GM23338 (cell line): Measurements from ENCODE around the gene USP19. TPM values are rescaled to one million over a fixed set of nuclear protein-coding genes. Genes with fewer than 3 reads are reported as not detected.

Experiments
- ATAC-seq: fragments of 200-7000 bp; cut with Tn5 transposase; 3 replicates; pipeline ENCODE4 v1.9.1; 2020
- DNase-seq: peaks from one replicate; pipeline ENCODE4 v3.0.0-alpha.2; 2015; ENCODE audit warnings: low spot score
- H2AFZ ChIP-seq: fragments of 200-600 bp; sonication (generic); 2 replicates; pipeline ENCODE4 v1.8.0; 2016; ENCODE audit warnings: antibody characterized with exemption, mild to moderate bottlenecking, moderate library complexity
- H3F3A ChIP-seq: fragments of 200-600 bp; sonication (generic); replicated peaks from 2 replicates; pipeline ENCODE4 v1.8.0; 2017; ENCODE audit warnings: antibody characterized with exemption, mixed run types, low read depth
- H3K27ac ChIP-seq: fragments of 200-600 bp; sonication (generic); 2 replicates; pipeline ENCODE4 v1.6.1; 2016; ENCODE audit warnings: low read depth
- H3K27me3 ChIP-seq: fragments of 200-600 bp; sonication (generic); 2 replicates; pipeline ENCODE4 v1.8.0; 2016; ENCODE audit warnings: mild to moderate bottlenecking, mixed run types, moderate library complexity; ENCODE audit not compliant: insufficient read depth
- H3K36me3 ChIP-seq: fragments of 200-600 bp; sonication (generic); 2 replicates; pipeline ENCODE4 v1.8.0; 2016; ENCODE audit warnings: mild to moderate bottlenecking; ENCODE audit not compliant: insufficient read depth
- H3K4me1 ChIP-seq: fragments of 200-600 bp; sonication (generic); 2 replicates; pipeline ENCODE4 v1.8.0; 2016; ENCODE audit warnings: mild to moderate bottlenecking, moderate library complexity; ENCODE audit not compliant: insufficient read depth
- H3K4me2 ChIP-seq: fragments of 200-600 bp; sonication (generic); 2 replicates; pipeline ENCODE4 v1.7.1; 2017; ENCODE audit warnings: mixed run types
- H3K4me3 ChIP-seq: fragments of 200-600 bp; sonication (generic); 2 replicates; pipeline ENCODE4 v1.6.1; 2016; ENCODE audit warnings: mixed run types
- H3K79me2 ChIP-seq: fragments of 200-600 bp; sonication (generic); replicated peaks from 2 replicates; pipeline ENCODE4 v1.8.0; 2017; ENCODE audit warnings: mild to moderate bottlenecking; ENCODE audit not compliant: insufficient read depth
- H3K9me2 ChIP-seq: fragments of 200-600 bp; sonication (generic); 2 replicates; pipeline ENCODE4 v1.8.0; 2017; ENCODE audit not compliant: insufficient read depth
- H4K20me1 ChIP-seq: fragments of 200-600 bp; sonication (generic); replicated peaks from 2 replicates; pipeline ENCODE4 v1.8.0; 2017; ENCODE audit warnings: mild to moderate bottlenecking; ENCODE audit not compliant: insufficient read depth
- H3K27ac Mint-ChIP-seq: 2 replicates; pipeline ENCODE4 v1.8.0; 2020; ENCODE audit warnings: inconsistent platforms, mild to moderate bottlenecking, moderate library complexity, mixed read lengths
- H3K27me3 Mint-ChIP-seq: 3 replicates; pipeline ENCODE4 v1.8.0; 2022; ENCODE audit warnings: low read depth, mild to moderate bottlenecking, moderate library complexity, mixed read lengths, inconsistent platforms; ENCODE audit not compliant: insufficient read depth, poor library complexity
- H3K36me3 Mint-ChIP-seq: 3 replicates; pipeline ENCODE4 v1.8.0; 2021; ENCODE audit warnings: low read depth, mild to moderate bottlenecking, inconsistent platforms, moderate library complexity, mixed read lengths
- H3K4me1 Mint-ChIP-seq: 3 replicates; pipeline ENCODE4 v1.8.0; 2020; ENCODE audit warnings: mild to moderate bottlenecking, inconsistent platforms, mixed read lengths
- H3K4me3 Mint-ChIP-seq: 3 replicates; pipeline ENCODE4 v1.8.0; 2021; ENCODE audit warnings: moderate library complexity, mild to moderate bottlenecking, inconsistent platforms, mixed read lengths
- H3K9me3 Mint-ChIP-seq: 3 replicates; pipeline ENCODE4 v1.8.0; 2020; ENCODE audit warnings: moderate library complexity, mild to moderate bottlenecking, inconsistent platforms, mixed read lengths
- CREB1 ChIP-seq: fragments of 250-450 bp; sonication (Bioruptor Pico); IDR thresholded peaks from 2 replicates; pipeline ENCODE4 v1.5.0; 2020; ENCODE audit warnings: low read depth, mild to moderate bottlenecking, moderate library complexity
- JUNB ChIP-seq: IDR thresholded peaks from one replicate; pipeline ENCODE4 v1.6.1; 2016; ENCODE audit warnings: antibody characterized with exemption; ENCODE audit not compliant: unreplicated experiment
- NANOG ChIP-seq: IDR thresholded peaks from 2 replicates; pipeline ENCODE4 v1.6.1; 2016; ENCODE audit warnings: antibody characterized with exemption, borderline replicate concordance
- STAT1 ChIP-seq: IDR thresholded peaks from one replicate; pipeline ENCODE4 v1.6.1; 2016; ENCODE audit warnings: antibody characterized with exemption; ENCODE audit not compliant: unreplicated experiment
- ZNF114 ChIP-seq: fragments of 250-450 bp; sonication (Bioruptor Pico); IDR thresholded peaks from 2 replicates; pipeline ENCODE4 v1.5.0; 2020; ENCODE audit warnings: mild to moderate bottlenecking, moderate library complexity
- ZNF331 ChIP-seq: fragments of 250-450 bp; sonication (Bioruptor Pico); IDR thresholded peaks from 2 replicates; pipeline ENCODE4 v1.5.0; 2020; ENCODE audit warnings: low read depth, mild to moderate bottlenecking, moderate library complexity
- polyA plus RNA-seq: library from polyadenylated mRNA; unstranded; fragments of >200 nt; fragmentation: Nextera tagmentation; extraction: Ambion mirVana; gene quantifications from 2 replicates; pipeline ENCODE4 v1.2.1, GENCODE V29; 2016
- total RNA-seq: library from RNA; depleted of rRNA; stranded (reverse); fragments of >200 nt; shearing (Covaris generic); gene quantifications from 2 replicates; pipeline ENCODE4 v1.2.3, GENCODE V29; 2014
- TF ChIP-seq, protein P1 (sequence below): IDR thresholded peaks from 2 replicates; pipeline ENCODE4 v1.6.1; 2016; ENCODE audit warnings: antibody characterized with exemption
- TF ChIP-seq, protein P2 (sequence below): IDR thresholded peaks from one replicate; pipeline ENCODE4 v1.6.1; 2018; ENCODE audit warnings: antibody characterized with exemption; ENCODE audit not compliant: unreplicated experiment
- TF ChIP-seq, protein P3 (sequence below), 2 experiments: fragments of 200-600 bp in 1 of 2; sonication (generic) in 1 of 2; conservative IDR thresholded peaks; 2 replicates each; pipeline versions ENCODE4 v1.5.1 to v1.6.1; 2016 to 2017; ENCODE audit warnings: antibody characterized with exemption in 2 of 2, low read depth in 2 of 2, mild to moderate bottlenecking in 2 of 2, moderate library complexity in 1 of 2

The USP19 gene
- total and polyA plus RNA-seq, 2 experiments from 2014 or later, result 13.2 to 62.0 TPM

DNA sequence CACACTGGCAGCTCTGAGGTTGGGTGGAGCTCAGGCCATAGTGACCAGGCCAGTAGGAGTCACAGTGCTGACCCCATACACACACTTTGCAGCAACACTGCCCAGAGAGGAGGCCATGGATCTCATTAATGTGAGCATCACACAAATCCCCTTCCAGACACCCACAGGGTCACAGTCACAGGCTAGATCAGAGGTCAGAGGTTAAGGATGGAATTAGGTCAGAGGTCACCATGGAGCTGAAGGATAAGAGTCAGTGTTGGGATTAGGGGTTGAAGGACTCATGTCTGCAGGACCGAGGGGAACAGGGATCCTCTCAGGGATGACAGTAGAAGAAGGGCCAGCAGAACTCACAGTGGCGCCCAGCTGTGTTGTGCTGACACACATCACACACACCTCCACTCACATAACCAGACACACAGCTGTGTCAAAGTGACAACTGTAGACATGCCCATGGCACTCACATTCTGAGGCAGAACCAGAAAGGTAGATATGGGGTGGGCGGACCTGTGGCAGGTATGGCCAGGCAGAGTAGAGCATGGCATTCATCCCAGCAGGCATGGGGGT is 32.8 kb upstream of the USP19 start:
- peaks cover 3% of the 10 kb centered on the region; the same call in 1 of the 3 replicates for H3K4me1 Mint-ChIP-seq
- no peaks in the 10 kb centered on the region for H3K9me3 Mint-ChIP-seq
- H3K4me3 Mint-ChIP-seq, result no peak overlapping the region
- no peak overlapping the region for H3K27ac Mint-ChIP-seq
- ATAC-seq, result no peak
- H3K36me3 Mint-ChIP-seq, result no peaks in the 10 kb centered on the region
- Histone ChIP-seq H3K79me2 (no peaks in the 10 kb centered on the region), H3K27ac (no peak overlapping the region), H3K9me2 (no peaks in the 10 kb centered on the region), H2AFZ (no peak overlapping the region), H4K20me1 (no peaks in the 10 kb centered on the region; the same call in 1 of the 2 replicates), H3K36me3 (no peaks in the 10 kb centered on the region), H3K4me1 (no peaks in the 10 kb centered on the region), H3K4me2 (no peak overlapping the region), H3K4me3 (no peak overlapping the region), H3K27me3 (no peaks in the 10 kb centered on the region), H3F3A (peaks cover 6% of the 10 kb centered on the region)
- no peak for TF ChIP-seq ZNF114 (CRISPR knock-in tag)
- TF ChIP-seq, protein P1, sequence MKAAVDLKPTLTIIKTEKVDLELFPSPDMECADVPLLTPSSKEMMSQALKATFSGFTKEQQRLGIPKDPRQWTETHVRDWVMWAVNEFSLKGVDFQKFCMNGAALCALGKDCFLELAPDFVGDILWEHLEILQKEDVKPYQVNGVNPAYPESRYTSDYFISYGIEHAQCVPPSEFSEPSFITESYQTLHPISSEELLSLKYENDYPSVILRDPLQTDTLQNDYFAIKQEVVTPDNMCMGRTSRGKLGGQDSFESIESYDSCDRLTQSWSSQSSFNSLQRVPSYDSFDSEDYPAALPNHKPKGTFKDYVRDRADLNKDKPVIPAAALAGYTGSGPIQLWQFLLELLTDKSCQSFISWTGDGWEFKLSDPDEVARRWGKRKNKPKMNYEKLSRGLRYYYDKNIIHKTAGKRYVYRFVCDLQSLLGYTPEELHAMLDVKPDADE, result no peak
- no peak for TF ChIP-seq ZNF331 (CRISPR knock-in tag)
- TF ChIP-seq, protein P2, sequence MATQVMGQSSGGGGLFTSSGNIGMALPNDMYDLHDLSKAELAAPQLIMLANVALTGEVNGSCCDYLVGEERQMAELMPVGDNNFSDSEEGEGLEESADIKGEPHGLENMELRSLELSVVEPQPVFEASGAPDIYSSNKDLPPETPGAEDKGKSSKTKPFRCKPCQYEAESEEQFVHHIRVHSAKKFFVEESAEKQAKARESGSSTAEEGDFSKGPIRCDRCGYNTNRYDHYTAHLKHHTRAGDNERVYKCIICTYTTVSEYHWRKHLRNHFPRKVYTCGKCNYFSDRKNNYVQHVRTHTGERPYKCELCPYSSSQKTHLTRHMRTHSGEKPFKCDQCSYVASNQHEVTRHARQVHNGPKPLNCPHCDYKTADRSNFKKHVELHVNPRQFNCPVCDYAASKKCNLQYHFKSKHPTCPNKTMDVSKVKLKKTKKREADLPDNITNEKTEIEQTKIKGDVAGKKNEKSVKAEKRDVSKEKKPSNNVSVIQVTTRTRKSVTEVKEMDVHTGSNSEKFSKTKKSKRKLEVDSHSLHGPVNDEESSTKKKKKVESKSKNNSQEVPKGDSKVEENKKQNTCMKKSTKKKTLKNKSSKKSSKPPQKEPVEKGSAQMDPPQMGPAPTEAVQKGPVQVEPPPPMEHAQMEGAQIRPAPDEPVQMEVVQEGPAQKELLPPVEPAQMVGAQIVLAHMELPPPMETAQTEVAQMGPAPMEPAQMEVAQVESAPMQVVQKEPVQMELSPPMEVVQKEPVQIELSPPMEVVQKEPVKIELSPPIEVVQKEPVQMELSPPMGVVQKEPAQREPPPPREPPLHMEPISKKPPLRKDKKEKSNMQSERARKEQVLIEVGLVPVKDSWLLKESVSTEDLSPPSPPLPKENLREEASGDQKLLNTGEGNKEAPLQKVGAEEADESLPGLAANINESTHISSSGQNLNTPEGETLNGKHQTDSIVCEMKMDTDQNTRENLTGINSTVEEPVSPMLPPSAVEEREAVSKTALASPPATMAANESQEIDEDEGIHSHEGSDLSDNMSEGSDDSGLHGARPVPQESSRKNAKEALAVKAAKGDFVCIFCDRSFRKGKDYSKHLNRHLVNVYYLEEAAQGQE, result no peak
- no peak for DNase-seq
- H3K27me3 Mint-ChIP-seq, result peaks cover 14% of the 10 kb centered on the region

DNA sequence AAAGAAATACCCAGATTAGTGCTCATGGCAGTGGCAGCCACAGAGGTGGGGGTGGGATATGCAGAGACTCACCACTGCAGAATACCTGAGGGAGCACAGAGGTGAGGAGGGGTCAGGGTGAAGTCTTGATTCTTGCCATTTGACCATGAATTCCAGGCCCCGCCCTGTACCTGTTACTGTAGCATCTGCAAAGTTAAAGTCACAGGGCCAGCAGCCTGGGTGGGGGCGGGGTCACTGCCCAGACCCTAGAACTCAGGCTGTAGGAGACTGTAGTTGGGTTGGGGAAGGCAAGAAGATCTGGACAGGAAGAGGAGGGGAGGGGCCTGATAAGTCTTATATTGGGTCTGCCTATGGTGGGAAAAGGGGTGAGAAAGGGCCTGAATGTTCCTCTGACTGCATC is 31.0 kb upstream of the USP19 start:
- H3K9me2 ChIP-seq, result no peaks in the 10 kb centered on the region
- no peaks in the 10 kb centered on the region for H3K79me2 ChIP-seq
- no peaks in the 10 kb centered on the region for H3K27me3 ChIP-seq
- H3K4me2 ChIP-seq, result no peak overlapping the region
- no peak overlapping the region for H2AFZ ChIP-seq
- DNase-seq, result peak; percentile 18
- no peak overlapping the region for H3K27ac Mint-ChIP-seq
- peaks cover 3% of the 10 kb centered on the region; the same call in 1 of the 3 replicates for H3K4me1 Mint-ChIP-seq
- H3K36me3 ChIP-seq, result no peaks in the 10 kb centered on the region
- no peaks in the 10 kb centered on the region for H3K9me3 Mint-ChIP-seq
- no peaks in the 10 kb centered on the region for H3K4me1 ChIP-seq
- H3K4me3 ChIP-seq, result no peak overlapping the region
- no peak overlapping the region for H3K4me3 Mint-ChIP-seq
- no peak overlapping the region for H3K27ac ChIP-seq
- peaks cover 15% of the 10 kb centered on the region for H3K27me3 Mint-ChIP-seq
- no peaks in the 10 kb centered on the region for H3F3A ChIP-seq
- no peaks in the 10 kb centered on the region for H3K36me3 Mint-ChIP-seq
- no peaks in the 10 kb centered on the region for H4K20me1 ChIP-seq
- ATAC-seq, result peak; percentile 71
- TF ChIP-seq, protein P3, sequence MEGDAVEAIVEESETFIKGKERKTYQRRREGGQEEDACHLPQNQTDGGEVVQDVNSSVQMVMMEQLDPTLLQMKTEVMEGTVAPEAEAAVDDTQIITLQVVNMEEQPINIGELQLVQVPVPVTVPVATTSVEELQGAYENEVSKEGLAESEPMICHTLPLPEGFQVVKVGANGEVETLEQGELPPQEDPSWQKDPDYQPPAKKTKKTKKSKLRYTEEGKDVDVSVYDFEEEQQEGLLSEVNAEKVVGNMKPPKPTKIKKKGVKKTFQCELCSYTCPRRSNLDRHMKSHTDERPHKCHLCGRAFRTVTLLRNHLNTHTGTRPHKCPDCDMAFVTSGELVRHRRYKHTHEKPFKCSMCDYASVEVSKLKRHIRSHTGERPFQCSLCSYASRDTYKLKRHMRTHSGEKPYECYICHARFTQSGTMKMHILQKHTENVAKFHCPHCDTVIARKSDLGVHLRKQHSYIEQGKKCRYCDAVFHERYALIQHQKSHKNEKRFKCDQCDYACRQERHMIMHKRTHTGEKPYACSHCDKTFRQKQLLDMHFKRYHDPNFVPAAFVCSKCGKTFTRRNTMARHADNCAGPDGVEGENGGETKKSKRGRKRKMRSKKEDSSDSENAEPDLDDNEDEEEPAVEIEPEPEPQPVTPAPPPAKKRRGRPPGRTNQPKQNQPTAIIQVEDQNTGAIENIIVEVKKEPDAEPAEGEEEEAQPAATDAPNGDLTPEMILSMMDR (conservative IDR thresholded peaks at IDR 0.05; ENCODE audit: low read depth in 2 of 2), result no peak
- TF ChIP-seq STAT1 (no peak), NANOG (no peak), ZNF114 (CRISPR knock-in tag) (no peak), CREB1 (CRISPR knock-in tag) (no peak), JUNB (no peak)
